Measurements from ENCODE around the gene GTF2IRD1.

DNA sequence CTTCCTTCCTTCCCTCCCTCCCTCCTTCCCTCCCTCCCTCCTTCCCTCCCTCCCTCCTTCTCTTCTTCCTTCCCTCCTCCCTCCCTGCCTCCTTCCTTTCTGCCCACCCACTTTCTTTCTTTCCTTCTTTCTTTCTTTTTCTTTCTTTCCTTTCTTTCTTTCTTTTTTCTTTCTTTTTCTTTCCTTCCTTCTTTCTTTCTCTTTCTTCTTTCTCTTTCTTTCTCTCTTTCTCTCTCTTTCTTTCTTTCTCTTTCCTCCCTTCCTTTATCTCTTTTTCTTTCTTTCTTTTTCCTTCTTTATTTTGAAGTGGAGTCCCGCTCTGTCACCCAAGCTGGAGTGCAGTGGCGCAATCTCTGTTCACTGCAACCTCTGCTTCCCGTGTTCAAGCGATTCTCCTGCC, 33.7 kb upstream of the GTF2IRD1 start:
- TF ChIP-seq, protein P1, sequence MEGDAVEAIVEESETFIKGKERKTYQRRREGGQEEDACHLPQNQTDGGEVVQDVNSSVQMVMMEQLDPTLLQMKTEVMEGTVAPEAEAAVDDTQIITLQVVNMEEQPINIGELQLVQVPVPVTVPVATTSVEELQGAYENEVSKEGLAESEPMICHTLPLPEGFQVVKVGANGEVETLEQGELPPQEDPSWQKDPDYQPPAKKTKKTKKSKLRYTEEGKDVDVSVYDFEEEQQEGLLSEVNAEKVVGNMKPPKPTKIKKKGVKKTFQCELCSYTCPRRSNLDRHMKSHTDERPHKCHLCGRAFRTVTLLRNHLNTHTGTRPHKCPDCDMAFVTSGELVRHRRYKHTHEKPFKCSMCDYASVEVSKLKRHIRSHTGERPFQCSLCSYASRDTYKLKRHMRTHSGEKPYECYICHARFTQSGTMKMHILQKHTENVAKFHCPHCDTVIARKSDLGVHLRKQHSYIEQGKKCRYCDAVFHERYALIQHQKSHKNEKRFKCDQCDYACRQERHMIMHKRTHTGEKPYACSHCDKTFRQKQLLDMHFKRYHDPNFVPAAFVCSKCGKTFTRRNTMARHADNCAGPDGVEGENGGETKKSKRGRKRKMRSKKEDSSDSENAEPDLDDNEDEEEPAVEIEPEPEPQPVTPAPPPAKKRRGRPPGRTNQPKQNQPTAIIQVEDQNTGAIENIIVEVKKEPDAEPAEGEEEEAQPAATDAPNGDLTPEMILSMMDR (IDR thresholded peaks at IDR 0.05): no peak
- TF ChIP-seq, protein P2, sequence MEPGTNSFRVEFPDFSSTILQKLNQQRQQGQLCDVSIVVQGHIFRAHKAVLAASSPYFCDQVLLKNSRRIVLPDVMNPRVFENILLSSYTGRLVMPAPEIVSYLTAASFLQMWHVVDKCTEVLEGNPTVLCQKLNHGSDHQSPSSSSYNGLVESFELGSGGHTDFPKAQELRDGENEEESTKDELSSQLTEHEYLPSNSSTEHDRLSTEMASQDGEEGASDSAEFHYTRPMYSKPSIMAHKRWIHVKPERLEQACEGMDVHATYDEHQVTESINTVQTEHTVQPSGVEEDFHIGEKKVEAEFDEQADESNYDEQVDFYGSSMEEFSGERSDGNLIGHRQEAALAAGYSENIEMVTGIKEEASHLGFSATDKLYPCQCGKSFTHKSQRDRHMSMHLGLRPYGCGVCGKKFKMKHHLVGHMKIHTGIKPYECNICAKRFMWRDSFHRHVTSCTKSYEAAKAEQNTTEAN (CRISPR knock-in tag; IDR thresholded peaks at IDR 0.05): no peak
- TF ChIP-seq, protein P3, sequence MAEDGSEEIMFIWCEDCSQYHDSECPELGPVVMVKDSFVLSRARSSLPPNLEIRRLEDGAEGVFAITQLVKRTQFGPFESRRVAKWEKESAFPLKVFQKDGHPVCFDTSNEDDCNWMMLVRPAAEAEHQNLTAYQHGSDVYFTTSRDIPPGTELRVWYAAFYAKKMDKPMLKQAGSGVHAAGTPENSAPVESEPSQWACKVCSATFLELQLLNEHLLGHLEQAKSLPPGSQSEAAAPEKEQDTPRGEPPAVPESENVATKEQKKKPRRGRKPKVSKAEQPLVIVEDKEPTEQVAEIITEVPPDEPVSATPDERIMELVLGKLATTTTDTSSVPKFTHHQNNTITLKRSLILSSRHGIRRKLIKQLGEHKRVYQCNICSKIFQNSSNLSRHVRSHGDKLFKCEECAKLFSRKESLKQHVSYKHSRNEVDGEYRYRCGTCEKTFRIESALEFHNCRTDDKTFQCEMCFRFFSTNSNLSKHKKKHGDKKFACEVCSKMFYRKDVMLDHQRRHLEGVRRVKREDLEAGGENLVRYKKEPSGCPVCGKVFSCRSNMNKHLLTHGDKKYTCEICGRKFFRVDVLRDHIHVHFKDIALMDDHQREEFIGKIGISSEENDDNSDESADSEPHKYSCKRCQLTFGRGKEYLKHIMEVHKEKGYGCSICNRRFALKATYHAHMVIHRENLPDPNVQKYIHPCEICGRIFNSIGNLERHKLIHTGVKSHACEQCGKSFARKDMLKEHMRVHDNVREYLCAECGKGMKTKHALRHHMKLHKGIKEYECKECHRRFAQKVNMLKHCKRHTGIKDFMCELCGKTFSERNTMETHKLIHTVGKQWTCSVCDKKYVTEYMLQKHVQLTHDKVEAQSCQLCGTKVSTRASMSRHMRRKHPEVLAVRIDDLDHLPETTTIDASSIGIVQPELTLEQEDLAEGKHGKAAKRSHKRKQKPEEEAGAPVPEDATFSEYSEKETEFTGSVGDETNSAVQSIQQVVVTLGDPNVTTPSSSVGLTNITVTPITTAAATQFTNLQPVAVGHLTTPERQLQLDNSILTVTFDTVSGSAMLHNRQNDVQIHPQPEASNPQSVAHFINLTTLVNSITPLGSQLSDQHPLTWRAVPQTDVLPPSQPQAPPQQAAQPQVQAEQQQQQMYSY (CRISPR knock-in tag; IDR thresholded peaks at IDR 0.05): no peak
- no peak for TF ChIP-seq NFYB (CRISPR knock-in tag; conservative IDR thresholded peaks at IDR 0.05; ENCODE audit: low read depth)
